ENCODE data around the gene EWSR1. TPM values are rescaled to one million over a fixed set of nuclear protein-coding genes. Genes with fewer than 3 reads are reported as not detected.

EWSR1 gene
- total and polyA plus RNA-seq, 7 donors = 78.5 to 230 (median 152) TPM

GRCh38 chr22:29306175-29306834, 38.2 kb downstream of the EWSR1 start, which contains the start of gene GAS2L1:
Gene GAS2L1, plus strand, starts transcription at chr22:29306650. Its CDS starts 1,456 bp downstream, at chr22:29308106.
- peaks cover 27% of the 10 kb centered on the region for H3K4me1 ChIP-seq
- H3K9me3 ChIP-seq = no peaks in the 10 kb centered on the region
- TF ChIP-seq, protein P1, sequence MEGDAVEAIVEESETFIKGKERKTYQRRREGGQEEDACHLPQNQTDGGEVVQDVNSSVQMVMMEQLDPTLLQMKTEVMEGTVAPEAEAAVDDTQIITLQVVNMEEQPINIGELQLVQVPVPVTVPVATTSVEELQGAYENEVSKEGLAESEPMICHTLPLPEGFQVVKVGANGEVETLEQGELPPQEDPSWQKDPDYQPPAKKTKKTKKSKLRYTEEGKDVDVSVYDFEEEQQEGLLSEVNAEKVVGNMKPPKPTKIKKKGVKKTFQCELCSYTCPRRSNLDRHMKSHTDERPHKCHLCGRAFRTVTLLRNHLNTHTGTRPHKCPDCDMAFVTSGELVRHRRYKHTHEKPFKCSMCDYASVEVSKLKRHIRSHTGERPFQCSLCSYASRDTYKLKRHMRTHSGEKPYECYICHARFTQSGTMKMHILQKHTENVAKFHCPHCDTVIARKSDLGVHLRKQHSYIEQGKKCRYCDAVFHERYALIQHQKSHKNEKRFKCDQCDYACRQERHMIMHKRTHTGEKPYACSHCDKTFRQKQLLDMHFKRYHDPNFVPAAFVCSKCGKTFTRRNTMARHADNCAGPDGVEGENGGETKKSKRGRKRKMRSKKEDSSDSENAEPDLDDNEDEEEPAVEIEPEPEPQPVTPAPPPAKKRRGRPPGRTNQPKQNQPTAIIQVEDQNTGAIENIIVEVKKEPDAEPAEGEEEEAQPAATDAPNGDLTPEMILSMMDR (IDR thresholded peaks at IDR 0.05) = peak; percentile 78
- 0 to 1% (median 0%) methylated on average over 36 to 40 of the region's 40 CpGs for WGBS, 3 donors
- intact Hi-C loops (cut with DNase I) = loop anchor here (1.0 to 5.0 kb wide), 3 partner anchors 39 to 53 kb away; partner anchors contain the start of genes EWSR1 (in 1 of the 2) and RHBDD3 (in 1 of the 2)
- DNase-seq (peak; percentile 86 to 93), ATAC-seq (peak; percentile 73 to 81 (median 74))
- no peaks in the 10 kb centered on the region for H3K27me3 ChIP-seq (ENCODE audit: insufficient read depth in 3 of 3, low read length in 2 of 3)
- H3K27ac ChIP-seq = peak within 1 kb of the TSS; percentile 81
- peak within 1 kb of the TSS; percentile 92 for H3K4me3 ChIP-seq
- H3K36me3 ChIP-seq (ENCODE audit: insufficient read depth in 1 of 2, low read depth in 1 of 2) = no peaks in the 10 kb centered on the region

DNA sequence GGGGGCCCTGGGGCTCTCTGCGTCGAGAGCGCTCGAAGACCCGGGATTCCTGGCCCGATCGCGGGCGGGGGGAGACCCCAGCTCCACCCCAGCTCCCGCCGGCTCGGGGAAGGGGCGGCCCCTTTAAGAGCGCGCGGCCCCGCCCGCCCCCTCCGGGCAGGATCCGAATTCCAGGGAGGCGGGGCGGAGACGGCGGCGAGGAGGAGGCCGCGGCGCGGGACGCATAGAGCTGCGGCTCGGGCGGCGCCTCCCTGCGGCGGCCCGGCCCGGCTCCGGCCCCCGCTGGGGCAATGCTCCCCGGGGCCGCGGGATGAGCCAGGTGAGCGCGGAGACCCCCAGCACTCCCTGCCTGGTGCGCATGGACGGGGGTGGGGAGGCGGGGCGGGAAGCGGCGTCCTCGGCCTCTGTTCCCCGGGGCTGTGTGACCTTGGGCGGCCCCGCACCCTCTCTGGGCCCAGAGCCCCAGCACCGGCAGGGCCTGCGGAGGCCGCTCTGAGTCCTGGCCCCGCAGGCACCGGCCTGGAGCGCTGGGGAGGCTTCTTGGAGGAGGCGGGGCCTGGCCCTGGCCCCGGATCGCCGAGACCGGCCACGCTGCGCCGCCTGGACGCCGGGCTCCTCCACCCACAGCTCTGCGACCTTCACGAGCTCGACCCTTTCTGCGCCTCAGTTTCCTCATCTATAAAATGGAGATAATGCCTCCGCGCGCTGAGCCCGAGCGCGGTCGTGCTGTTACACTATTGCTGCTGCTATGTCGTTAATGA, 38.9 kb downstream of the EWSR1 start:
- H3K4me3 ChIP-seq = peak overlapping the region; percentile 92
- no peaks in the 10 kb centered on the region for H3K27me3 ChIP-seq (ENCODE audit: insufficient read depth in 3 of 3, low read length in 2 of 3)
- no peaks in the 10 kb centered on the region for H3K36me3 ChIP-seq (ENCODE audit: insufficient read depth in 1 of 2, low read depth in 1 of 2)
- 2 to 3% (median 3%) methylated on average over 56 to 83 of the region's 83 CpGs for WGBS, 3 donors
- peak overlapping the region; percentile 81 for H3K27ac ChIP-seq
- TF ChIP-seq, protein P1 (IDR thresholded peaks at IDR 0.05) = no peak
- intact Hi-C loops (cut with DNase I) = loop anchor here (1.0 to 5.0 kb wide), 3 partner anchors 40 to 52 kb away; partner anchors contain the start of genes EWSR1 (in 1 of the 2) and RHBDD3 (in 1 of the 2)
- H3K9me3 ChIP-seq = no peaks in the 10 kb centered on the region
- ATAC-seq = peak; percentile 70 to 79 (median 76)
- H3K4me1 ChIP-seq = peaks cover 27% of the 10 kb centered on the region
- DNase-seq = peak; percentile 88 to 89

GRCh38 chr22:29307596-29308147, 39.6 kb downstream of the EWSR1 start:
- Histone ChIP-seq H3K36me3 (ENCODE audit: insufficient read depth in 1 of 2, low read depth in 1 of 2) (no peaks in the 10 kb centered on the region), H3K4me3 (peak overlapping the region; percentile 92), H3K4me1 (peaks cover 27% of the 10 kb centered on the region), H3K27me3 (ENCODE audit: insufficient read depth in 3 of 3, low read length in 2 of 3) (no peaks in the 10 kb centered on the region), H3K9me3 (no peaks in the 10 kb centered on the region), H3K27ac (peak overlapping the region; percentile 81)
- ATAC-seq (peak in 2 of 4 donors; percentile 8 to 27), DNase-seq (no peak)
- TF ChIP-seq, protein P1 (IDR thresholded peaks at IDR 0.05) = no peak
- intact Hi-C loops (cut with DNase I) = loop anchor here (2.0 to 5.0 kb wide), 2 partner anchors 40 to 51 kb away; partner anchors contain the start of genes EWSR1 (in 1 of the 2) and RHBDD3 (in 1 of the 2)
- 34 to 49% (median 35%) methylated on average over 18 to 20 of the region's 20 CpGs for WGBS, 3 donors

DNA sequence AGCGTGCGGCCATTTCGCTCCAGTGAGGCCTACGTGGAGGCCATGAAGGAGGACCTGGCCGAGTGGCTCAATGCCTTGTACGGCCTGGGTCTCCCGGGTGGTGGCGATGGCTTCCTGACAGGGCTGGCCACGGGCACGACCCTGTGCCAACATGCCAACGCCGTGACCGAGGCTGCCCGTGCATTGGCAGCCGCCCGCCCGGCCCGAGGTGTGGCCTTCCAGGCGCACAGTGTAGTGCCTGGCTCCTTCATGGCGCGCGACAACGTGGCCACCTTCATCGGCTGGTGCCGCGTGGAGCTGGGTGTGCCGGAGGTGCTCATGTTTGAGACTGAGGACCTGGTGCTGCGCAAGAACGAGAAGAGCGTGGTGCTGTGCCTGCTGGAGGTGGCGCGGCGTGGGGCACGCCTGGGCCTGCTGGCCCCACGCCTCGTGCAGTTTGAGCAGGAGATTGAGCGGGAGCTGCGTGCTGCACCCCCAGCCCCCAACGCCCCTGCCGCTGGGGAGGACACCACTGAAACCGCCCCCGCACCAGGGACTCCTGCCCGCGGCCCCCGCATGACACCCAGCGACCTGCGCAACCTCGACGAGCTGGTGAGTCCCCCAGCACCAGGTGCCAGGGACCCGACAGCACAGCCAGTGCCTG, 40.2 kb downstream of the EWSR1 start:
- TF ChIP-seq, protein P1 (IDR thresholded peaks at IDR 0.05) = no peak
- Histone ChIP-seq H3K36me3 (ENCODE audit: insufficient read depth in 1 of 2, low read depth in 1 of 2) (no peaks in the 10 kb centered on the region), H3K4me1 (peaks cover 27% of the 10 kb centered on the region), H3K4me3 (peak overlapping the region; percentile 92), H3K9me3 (no peaks in the 10 kb centered on the region), H3K27ac (peak overlapping the region; percentile 81), H3K27me3 (ENCODE audit: insufficient read depth in 3 of 3, low read length in 2 of 3) (peaks cover 0 to 6% (median 0%) of the 10 kb centered on the region in 3 donors)
- intact Hi-C loops (cut with DNase I) = loop anchor here in 1 of 2 donors (5.0 kb wide), 1 partner anchor 41 kb away; the partner anchor contains the start of genes EWSR1 and RHBDD3
- DNase-seq (peak in 1 of 2 donors; percentile 79), ATAC-seq (peak in 3 of 4 donors; percentile 23 to 40 (median 38))
- 42 to 62% (median 43%) methylated on average over 46 to 50 of the region's 50 CpGs for WGBS, 3 donors

Data from psoas muscle (tissue), 8 donors.